SH-SY5Y (cell line): ENCODE measurements around the gene SHB.

Experiments used
- GATA2 ChIP-seq: IDR thresholded peaks from 2 replicates; pipeline ENCODE4 v1.6.1; 2011; ENCODE audit warnings: mild to moderate bottlenecking, low read depth, low read length
- GATA3 ChIP-seq: IDR thresholded peaks from 2 replicates; pipeline ENCODE4 v1.6.1; 2011; ENCODE audit warnings: low read depth, mild to moderate bottlenecking, low read length, moderate library complexity

DNA sequence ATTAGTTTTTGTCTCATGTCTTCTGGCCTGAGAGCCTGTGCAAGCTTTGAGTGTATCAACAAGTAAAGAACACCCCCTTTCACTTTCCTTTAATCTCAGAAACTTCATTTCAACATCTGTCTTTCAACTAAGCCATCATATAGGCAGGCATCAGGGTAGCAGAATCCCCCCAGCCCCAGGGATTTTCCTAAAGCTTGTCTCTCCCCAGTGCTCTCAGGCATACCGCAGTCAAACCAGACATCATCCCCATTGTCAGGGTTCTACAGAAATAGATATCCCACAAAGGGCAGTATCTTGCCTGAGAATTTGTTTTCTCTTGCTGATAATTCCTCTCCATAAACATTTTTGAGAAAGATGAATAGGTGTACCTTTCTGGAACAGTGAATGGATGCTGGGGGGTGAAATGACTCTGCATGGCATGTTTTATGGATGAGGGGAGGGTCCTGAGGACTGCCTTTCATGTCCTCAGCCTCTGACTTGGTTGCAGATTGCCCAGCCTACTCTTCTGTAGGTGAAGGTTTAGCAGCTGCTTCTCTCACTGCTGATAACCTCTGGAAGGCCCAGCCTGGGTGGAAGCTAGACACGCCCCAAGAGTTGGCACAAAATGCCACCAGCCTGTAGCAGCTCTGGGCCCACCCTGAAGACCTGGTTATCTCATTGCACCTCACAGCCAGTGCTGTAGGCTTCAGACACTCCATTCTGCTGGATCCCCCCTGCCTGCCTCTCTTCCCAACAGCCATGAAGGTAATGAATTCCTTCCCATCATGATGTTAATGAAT lies 20.5 kb upstream of the SHB start:
- TF ChIP-seq GATA2, result no peak
- no peak for TF ChIP-seq GATA3
